SK-N-MC (cell line): ENCODE results near the gene PRKD1.

Source experiments
- DNase-seq: peaks from one replicate; pipeline ENCODE4 v3.0.0-alpha.2; 2011; ENCODE audit warnings: low read depth, low spot score
- H3K27ac ChIP-seq: fragments of 200-600 bp; sonication (generic); 2 replicates; pipeline ENCODE4 v1.5.1; 2016; ENCODE audit warnings: mixed run types
- H3K36me3 ChIP-seq: fragments of 200-600 bp; sonication (generic); 2 replicates; pipeline ENCODE4 v1.6.1; 2017; ENCODE audit warnings: antibody characterized with exemption, low read length, mixed read lengths; ENCODE audit not compliant: insufficient read depth
- H3K4me3 ChIP-seq: fragments of 200-600 bp; sonication (generic); 2 replicates; pipeline ENCODE4 v1.5.1; 2016
- H3K9ac ChIP-seq: fragments of 200-600 bp; sonication (generic); 2 replicates; pipeline ENCODE4 v1.8.0; 2017; ENCODE audit warnings: mixed run types, mixed read lengths; ENCODE audit not compliant: insufficient read length
- H3K9me3 ChIP-seq: fragments of 200-600 bp; sonication (generic); 2 replicates; pipeline ENCODE4 v1.6.1; 2017; ENCODE audit warnings: low read depth, mild to moderate bottlenecking, antibody characterized with exemption, low read length, moderate library complexity, mixed read lengths
- EZH2 ChIP-seq: fragments of 200-600 bp; sonication (generic); IDR thresholded peaks from one replicate; pipeline ENCODE4 v1.6.1; 2017; ENCODE audit warnings: antibody characterized with exemption
- FOXP2 ChIP-seq: optimal IDR thresholded peaks from 2 replicates; pipeline ENCODE3; 2011; ENCODE audit warnings: mild to moderate bottlenecking, moderate library complexity; ENCODE audit not compliant: insufficient read depth; ENCODE audit errors: extremely low read length, control extremely low read depth
- POLR2AphosphoS5 ChIP-seq: IDR thresholded peaks from 2 replicates; pipeline ENCODE4 v1.6.1; 2012; ENCODE audit warnings: mild to moderate bottlenecking, low read depth, low read length, borderline replicate concordance

The PRKD1 gene

GRCh38 chr14:29928117-29928640 lies 532 bp upstream of the PRKD1 start:
- Histone ChIP-seq H3K4me3 (peak overlapping the region; percentile 79; the same call in 1 of the 2 replicates), H3K27ac (no peak overlapping the region), H3K9ac (no peak overlapping the region), H3K9me3 (no peaks in the 10 kb centered on the region), H3K36me3 (no peaks in the 10 kb centered on the region)
- TF ChIP-seq POLR2AphosphoS5, result no peak
- no peak for TF ChIP-seq FOXP2
- no peak for TF ChIP-seq EZH2
- no peak for DNase-seq

GRCh38 chr14:29926701-29927375 lies 809 bp downstream of the PRKD1 start:
- peak overlapping the region; percentile 79 for H3K4me3 ChIP-seq
- H3K27ac ChIP-seq, result no peak overlapping the region
- no peak for DNase-seq

GRCh38 chr14:29926228-29926627 lies 1.4 kb downstream of the PRKD1 start:
- no peak overlapping the region for H3K27ac ChIP-seq
- H3K9me3 ChIP-seq, result no peaks in the 10 kb centered on the region
- TF ChIP-seq FOXP2 (no peak), EZH2 (no peak), POLR2AphosphoS5 (no peak)
- H3K4me3 ChIP-seq, result peak overlapping the region; percentile 79
- H3K36me3 ChIP-seq, result no peaks in the 10 kb centered on the region
- DNase-seq, result no peak
- peak overlapping the region; percentile 48 for H3K9ac ChIP-seq

More at GRCh38 chr14:29926701-29927375, 809 bp downstream of the PRKD1 start:
- Histone ChIP-seq H3K36me3 (no peaks in the 10 kb centered on the region), H3K9me3 (no peaks in the 10 kb centered on the region), H3K9ac (peak overlapping the region; percentile 48)
- TF ChIP-seq POLR2AphosphoS5 (no peak), EZH2 (no peak), FOXP2 (no peak)

GRCh38 chr14:29925736-29926135 lies 1.9 kb downstream of the PRKD1 start:
- H3K36me3 ChIP-seq, result no peaks in the 10 kb centered on the region
- no peak overlapping the region for H3K27ac ChIP-seq
- TF ChIP-seq POLR2AphosphoS5 (no peak), EZH2 (no peak), FOXP2 (no peak)
- no peaks in the 10 kb centered on the region for H3K9me3 ChIP-seq
- DNase-seq, result no peak
- peak overlapping the region; percentile 79 for H3K4me3 ChIP-seq
- H3K9ac ChIP-seq, result no peak overlapping the region

- no peak for DNase-seq
- Histone ChIP-seq H3K9me3 (no peaks in the 10 kb centered on the region), H3K9ac (no peak overlapping the region), H3K27ac (no peak overlapping the region), H3K4me3 (peak overlapping the region; percentile 79), H3K36me3 (no peaks in the 10 kb centered on the region)
- no peak for TF ChIP-seq POLR2AphosphoS5
- no peak for TF ChIP-seq EZH2
- no peak for TF ChIP-seq FOXP2
These were observed 2.4 kb downstream of the PRKD1 start for GRCh38 chr14:29925101-29925722.

GRCh38 chr14:29919845-29920244 lies 7.8 kb downstream of the PRKD1 start:
- no peaks in the 10 kb centered on the region for H3K36me3 ChIP-seq
- H3K4me3 ChIP-seq, result peak overlapping the region; percentile 62
- H3K9ac ChIP-seq, result no peak overlapping the region
- H3K9me3 ChIP-seq, result no peaks in the 10 kb centered on the region
- TF ChIP-seq FOXP2 (no peak), EZH2 (no peak), POLR2AphosphoS5 (no peak)
- peak overlapping the region; percentile 98 for H3K27ac ChIP-seq
- no peak for DNase-seq

GRCh38 chr14:29918981-29919380 lies 8.7 kb downstream of the PRKD1 start:
- no peak for TF ChIP-seq FOXP2
- Histone ChIP-seq H3K9me3 (no peaks in the 10 kb centered on the region), H3K36me3 (no peaks in the 10 kb centered on the region), H3K9ac (peak overlapping the region; percentile 68), H3K4me3 (peak overlapping the region; percentile 62), H3K27ac (peak overlapping the region; percentile 98)
- no peak for DNase-seq

GRCh38 chr14:29913566-29913965 lies 14.1 kb downstream of the PRKD1 start:
- TF ChIP-seq POLR2AphosphoS5 (no peak), EZH2 (no peak), FOXP2 (no peak)

More at GRCh38 chr14:29913566-29913965, 14.1 kb downstream of the PRKD1 start:
- Histone ChIP-seq H3K27ac (no peak overlapping the region; the same call in 1 of the 2 replicates), H3K36me3 (no peaks in the 10 kb centered on the region), H3K4me3 (no peak overlapping the region), H3K9ac (no peak overlapping the region), H3K9me3 (no peaks in the 10 kb centered on the region)
- DNase-seq, result no peak
